ENCODE results near the gene STX17. TPM values are rescaled to one million over a fixed set of nuclear protein-coding genes. Genes with fewer than 3 reads are reported as not detected.

Gene STX17
- total RNA-seq, 1 donor from 2014 or later: 29.0 TPM

- Mint-ChIP-seq H3K4me1 (ENCODE audit: unreplicated experiment) (no peaks in the 10 kb centered on the region), H3K27ac (ENCODE audit: unreplicated experiment) (no peak overlapping the region), H3K9me3 (ENCODE audit: unreplicated experiment) (peaks cover 6% of the 10 kb centered on the region), H3K4me3 (ENCODE audit: unreplicated experiment) (no peak overlapping the region), H3K27me3 (ENCODE audit: unreplicated experiment) (no peaks in the 10 kb centered on the region), H3K36me3 (ENCODE audit: unreplicated experiment) (peaks cover 24% of the 10 kb centered on the region)
- DNase-seq (ENCODE audit: extremely low spot score, unreplicated experiment): no peak
- peak; percentile 54 for TF ChIP-seq CTCF (IDR thresholded peaks at IDR 0.05)
These were observed 104.7 kb downstream of the STX17 start for GRCh38 chr9:100011062-100011681.

GRCh38 chr9:100012279-100012678 is 105.8 kb downstream of the STX17 start:
- no peaks in the 10 kb centered on the region for H3K27me3 Mint-ChIP-seq (ENCODE audit: unreplicated experiment)
- no peak for TF ChIP-seq CTCF (IDR thresholded peaks at IDR 0.05)
- H3K4me3 Mint-ChIP-seq (ENCODE audit: unreplicated experiment): no peak overlapping the region
- no peak overlapping the region for H3K27ac Mint-ChIP-seq (ENCODE audit: unreplicated experiment)
- peaks cover 24% of the 10 kb centered on the region for H3K36me3 Mint-ChIP-seq (ENCODE audit: unreplicated experiment)
- peaks cover 6% of the 10 kb centered on the region for H3K9me3 Mint-ChIP-seq (ENCODE audit: unreplicated experiment)
- H3K4me1 Mint-ChIP-seq (ENCODE audit: unreplicated experiment): no peaks in the 10 kb centered on the region
- no peak for DNase-seq (ENCODE audit: extremely low spot score, unreplicated experiment)

GRCh38 chr9:100013573-100013972 is 107.1 kb downstream of the STX17 start:
- peaks cover 25% of the 10 kb centered on the region for H3K36me3 Mint-ChIP-seq (ENCODE audit: unreplicated experiment)
- H3K9me3 Mint-ChIP-seq (ENCODE audit: unreplicated experiment): peaks cover 6% of the 10 kb centered on the region
- no peak for DNase-seq (ENCODE audit: extremely low spot score, unreplicated experiment)
- no peak overlapping the region for H3K27ac Mint-ChIP-seq (ENCODE audit: unreplicated experiment)
- no peak for TF ChIP-seq CTCF (IDR thresholded peaks at IDR 0.05)
- no peaks in the 10 kb centered on the region for H3K27me3 Mint-ChIP-seq (ENCODE audit: unreplicated experiment)
- H3K4me1 Mint-ChIP-seq (ENCODE audit: unreplicated experiment): no peaks in the 10 kb centered on the region
- H3K4me3 Mint-ChIP-seq (ENCODE audit: unreplicated experiment): no peak overlapping the region

- Mint-ChIP-seq H3K4me1 (ENCODE audit: unreplicated experiment) (no peaks in the 10 kb centered on the region), H3K9me3 (ENCODE audit: unreplicated experiment) (peaks cover 6% of the 10 kb centered on the region), H3K4me3 (ENCODE audit: unreplicated experiment) (no peak overlapping the region), H3K27ac (ENCODE audit: unreplicated experiment) (no peak overlapping the region), H3K27me3 (ENCODE audit: unreplicated experiment) (no peaks in the 10 kb centered on the region), H3K36me3 (ENCODE audit: unreplicated experiment) (peaks cover 30% of the 10 kb centered on the region)
- TF ChIP-seq CTCF (IDR thresholded peaks at IDR 0.05): no peak
- DNase-seq (ENCODE audit: extremely low spot score, unreplicated experiment): no peak
These were observed 108.4 kb downstream of the STX17 start for GRCh38 chr9:100014846-100015245.

GRCh38 chr9:100019541-100019940 is 113.1 kb downstream of the STX17 start:
- H3K4me1 Mint-ChIP-seq (ENCODE audit: unreplicated experiment): no peaks in the 10 kb centered on the region
- H3K27me3 Mint-ChIP-seq (ENCODE audit: unreplicated experiment): no peaks in the 10 kb centered on the region
- peaks cover 32% of the 10 kb centered on the region for H3K36me3 Mint-ChIP-seq (ENCODE audit: unreplicated experiment)
- no peak overlapping the region for H3K4me3 Mint-ChIP-seq (ENCODE audit: unreplicated experiment)
- DNase-seq (ENCODE audit: extremely low spot score, unreplicated experiment): no peak
- H3K27ac Mint-ChIP-seq (ENCODE audit: unreplicated experiment): no peak overlapping the region
- no peak for TF ChIP-seq CTCF (IDR thresholded peaks at IDR 0.05)
- H3K9me3 Mint-ChIP-seq (ENCODE audit: unreplicated experiment): peaks cover 4% of the 10 kb centered on the region

Other genes with a start within 250 kb of the STX17 start
- gene NR4A3, start 84.8 kb upstream of the STX17 start, total RNA-seq: 2.4 and 3.2 TPM in 2 replicates
- 24.6 and 24.7 TPM in 2 replicates for gene ERP44, start 192.3 kb downstream of the STX17 start, total RNA-seq
- 20.3 and 22.6 TPM in 2 replicates for gene INVS, start 192.6 kb downstream of the STX17 start, total RNA-seq

All from osteocyte (in vitro differentiated cells).